Eye (tissue), 1 donor: ENCODE results near the gene STAM.
"Not testable (repeated sequence)": the region's sequence is repeated elsewhere in the genome, so short reads cannot be mapped to it uniquely, and the experiment has no call there.

ENCODE experiments used
- DNase-seq: peaks from one replicate; pipeline ENCODE4 v3.0.0-alpha.2; 2015

Gene STAM

GRCh38 chr10:17643755-17644484, at the start of gene STAM:
TSS of gene STAM (plus strand) at chr10:17644151. CDS start at chr10:17644340, 189 bp downstream.
- peak; percentile 100 for DNase-seq

- DNase-seq = no peak
Measured at GRCh38 chr10:17597386-17597785, 46.6 kb upstream of the STAM start.

- no peak for DNase-seq
Measured at GRCh38 chr10:17599089-17599488, 44.9 kb upstream of the STAM start.

GRCh38 chr10:17605936-17606335, 38.0 kb upstream of the STAM start:
- DNase-seq = no peak

- no peak for DNase-seq
Measured at GRCh38 chr10:17606547-17607040, 37.4 kb upstream of the STAM start.

- DNase-seq = no peak
Measured at GRCh38 chr10:17607060-17607459, 36.9 kb upstream of the STAM start.

GRCh38 chr10:17607603-17608332, 36.2 kb upstream of the STAM start:
- DNase-seq = peak; percentile 78

GRCh38 chr10:17609523-17610079, 34.4 kb upstream of the STAM start:
- DNase-seq = no peak

GRCh38 chr10:17616403-17617030, 27.4 kb upstream of the STAM start:
- DNase-seq = peak; percentile 77

- DNase-seq = peak; percentile 88
Measured at GRCh38 chr10:17617031-17617911, 26.7 kb upstream of the STAM start, which contains the start of gene HACD1. TSS of gene HACD1 (minus strand) at chr10:17617374. CDS start at chr10:17617339, 35 bp downstream.

GRCh38 chr10:17622061-17622460, 21.9 kb upstream of the STAM start:
- DNase-seq = no peak

- no peak for DNase-seq
Measured at GRCh38 chr10:17624996-17625395, 19.0 kb upstream of the STAM start.

GRCh38 chr10:17626656-17627055, 17.3 kb upstream of the STAM start:
- DNase-seq = no peak

- DNase-seq = not testable (repeated sequence)
Measured at GRCh38 chr10:17632590-17632989, 11.4 kb upstream of the STAM start.

- no peak for DNase-seq
Measured at GRCh38 chr10:17633353-17633752, 10.6 kb upstream of the STAM start.

- no peak for DNase-seq
Measured at GRCh38 chr10:17637869-17638268, 6.1 kb upstream of the STAM start.

- no peak for DNase-seq
Measured at GRCh38 chr10:17640331-17640816, 3.6 kb upstream of the STAM start.

GRCh38 chr10:17643339-17643754, 604 bp upstream of the STAM start:
- DNase-seq = no peak

GRCh38 chr10:17644485-17644943, 563 bp downstream of the STAM start:
- DNase-seq = no peak

GRCh38 chr10:17645621-17646345, 1.8 kb downstream of the STAM start:
- no peak for DNase-seq

- no peak for DNase-seq
Measured at GRCh38 chr10:17647326-17647725, 3.4 kb downstream of the STAM start.
